NCI-H446 (cell line): ENCODE measurements around the gene OR2S2.

ENCODE experiments used
- DNase-seq, 2 experiments: peaks; one replicate each; lab custom pipeline; 2025; lab: John Stamatoyannopoulos, UW

OR2S2 gene

GRCh38 chr9:35909274-35909673 is 48.7 kb downstream of the OR2S2 start, which contains the start of gene SPAAR:
Gene SPAAR (plus strand): TSS chr9:35909490. CDS start chr9:35910464, 974 bp downstream.
- DNase-seq, result peak in 1 of 2 experiments; percentile 8

GRCh38 chr9:35908504-35909125 is 49.3 kb downstream of the OR2S2 start:
- peak; percentile 80 to 87 for DNase-seq

GRCh38 chr9:35907711-35908503 is 50.0 kb downstream of the OR2S2 start:
- peak; percentile 74 to 85 for DNase-seq
